ENCODE measurements around the gene OR6M1.

Gene OR6M1

GRCh38 chr11:123806249-123806648 is at the start of gene OR6M1:
Gene OR6M1 (minus strand): TSS chr11:123806349. CDS start chr11:123806349, 0 bp downstream.
- no peak for DNase-seq (ENCODE audit: low spot score)

- no peak for DNase-seq (ENCODE audit: low spot score)
Measured at GRCh38 chr11:123853038-123853437, 46.9 kb upstream of the OR6M1 start.

GRCh38 chr11:123852321-123852720 is 46.2 kb upstream of the OR6M1 start:
- DNase-seq (ENCODE audit: low spot score), result no peak

GRCh38 chr11:123851110-123851509 is 45.0 kb upstream of the OR6M1 start:
- no peak for DNase-seq (ENCODE audit: low spot score)

GRCh38 chr11:123841174-123841573 is 35.0 kb upstream of the OR6M1 start:
- no peak for DNase-seq (ENCODE audit: low spot score)

GRCh38 chr11:123839131-123839530 is 33.0 kb upstream of the OR6M1 start:
- no peak for DNase-seq (ENCODE audit: low spot score)

- DNase-seq (ENCODE audit: low spot score), result no peak
Measured at GRCh38 chr11:123838659-123839058, 32.5 kb upstream of the OR6M1 start.

GRCh38 chr11:123838199-123838598 is 32.0 kb upstream of the OR6M1 start:
- no peak for DNase-seq (ENCODE audit: low spot score)

GRCh38 chr11:123833095-123833494 is 26.9 kb upstream of the OR6M1 start:
- DNase-seq (ENCODE audit: low spot score), result no peak

GRCh38 chr11:123829745-123830144 is 23.6 kb upstream of the OR6M1 start:
- DNase-seq (ENCODE audit: low spot score), result no peak

- DNase-seq (ENCODE audit: low spot score), result no peak
Measured at GRCh38 chr11:123822599-123822998, 16.4 kb upstream of the OR6M1 start.

- DNase-seq (ENCODE audit: low spot score), result no peak
Measured at GRCh38 chr11:123822032-123822431, 15.9 kb upstream of the OR6M1 start.

- no peak for DNase-seq (ENCODE audit: low spot score)
Measured at GRCh38 chr11:123815122-123815521, 9.0 kb upstream of the OR6M1 start.

GRCh38 chr11:123801765-123802164 is 4.4 kb downstream of the OR6M1 start:
- DNase-seq (ENCODE audit: low spot score), result no peak

GRCh38 chr11:123800036-123800435 is 6.1 kb downstream of the OR6M1 start:
- no peak for DNase-seq (ENCODE audit: low spot score)

- no peak for DNase-seq (ENCODE audit: low spot score)
Measured at GRCh38 chr11:123799438-123799837, 6.7 kb downstream of the OR6M1 start.

GRCh38 chr11:123798513-123799252 is 7.5 kb downstream of the OR6M1 start:
- no peak for DNase-seq (ENCODE audit: low spot score)

GRCh38 chr11:123798079-123798478 is 8.1 kb downstream of the OR6M1 start:
- DNase-seq (ENCODE audit: low spot score), result no peak

- DNase-seq (ENCODE audit: low spot score), result no peak
Measured at GRCh38 chr11:123797541-123797940, 8.6 kb downstream of the OR6M1 start.

GRCh38 chr11:123797114-123797513 is 9.0 kb downstream of the OR6M1 start:
- no peak for DNase-seq (ENCODE audit: low spot score)

- no peak for DNase-seq (ENCODE audit: low spot score)
Measured at GRCh38 chr11:123796226-123796625, 9.9 kb downstream of the OR6M1 start.

GRCh38 chr11:123783536-123783935 is 22.6 kb downstream of the OR6M1 start:
- DNase-seq (ENCODE audit: low spot score), result no peak

- DNase-seq (ENCODE audit: low spot score), result no peak
Measured at GRCh38 chr11:123778511-123778910, 27.6 kb downstream of the OR6M1 start.
